ENCODE results near the gene KCNMA1. TPM values are rescaled to one million over a fixed set of nuclear protein-coding genes. Genes with fewer than 3 reads are reported as not detected.

KCNMA1 gene
- total and polyA plus RNA-seq, 10 of the 15 experiments (the other 5 are each of a cell fraction or from before 2014, with no cell fraction given) = 8.5 to 77.0 (median 21.3) TPM

DNA sequence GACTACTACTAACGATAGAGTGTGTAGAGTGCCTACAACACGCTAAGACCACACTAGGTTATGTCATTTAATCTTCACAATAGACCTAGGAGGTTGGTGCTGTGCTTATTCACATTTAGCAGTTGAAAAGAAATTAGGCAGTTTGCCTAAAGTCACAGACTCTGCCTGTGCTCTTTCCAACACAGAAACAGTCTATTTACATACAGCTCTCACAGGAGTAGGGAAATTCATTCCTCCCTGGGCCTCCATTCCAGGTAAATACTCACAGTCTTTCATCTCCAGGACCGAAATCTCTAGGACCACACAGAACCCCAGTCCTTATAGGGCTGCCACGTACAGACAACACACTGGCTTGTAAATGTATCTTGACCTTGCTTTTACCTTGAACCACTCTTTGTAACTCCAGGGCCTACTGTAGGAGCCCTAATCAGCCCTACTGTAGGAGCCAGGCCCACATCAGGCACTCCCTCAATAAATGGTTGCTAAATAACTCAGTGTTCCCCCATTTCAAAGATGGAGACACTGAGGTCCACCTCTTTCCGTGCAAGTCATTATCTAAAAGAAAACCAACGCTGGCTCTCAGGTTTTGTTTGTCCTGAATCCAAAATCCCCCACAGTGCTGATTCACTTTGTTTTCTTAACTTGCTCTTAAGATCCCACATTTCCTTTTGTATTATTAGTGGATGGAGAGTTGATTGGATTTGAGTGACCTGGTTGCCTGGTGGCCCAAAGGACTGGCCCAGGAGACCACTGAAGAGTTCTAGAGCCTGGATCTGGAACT lies 146.9 kb downstream of the KCNMA1 start (continued):
- TF ChIP-seq, protein P1, sequence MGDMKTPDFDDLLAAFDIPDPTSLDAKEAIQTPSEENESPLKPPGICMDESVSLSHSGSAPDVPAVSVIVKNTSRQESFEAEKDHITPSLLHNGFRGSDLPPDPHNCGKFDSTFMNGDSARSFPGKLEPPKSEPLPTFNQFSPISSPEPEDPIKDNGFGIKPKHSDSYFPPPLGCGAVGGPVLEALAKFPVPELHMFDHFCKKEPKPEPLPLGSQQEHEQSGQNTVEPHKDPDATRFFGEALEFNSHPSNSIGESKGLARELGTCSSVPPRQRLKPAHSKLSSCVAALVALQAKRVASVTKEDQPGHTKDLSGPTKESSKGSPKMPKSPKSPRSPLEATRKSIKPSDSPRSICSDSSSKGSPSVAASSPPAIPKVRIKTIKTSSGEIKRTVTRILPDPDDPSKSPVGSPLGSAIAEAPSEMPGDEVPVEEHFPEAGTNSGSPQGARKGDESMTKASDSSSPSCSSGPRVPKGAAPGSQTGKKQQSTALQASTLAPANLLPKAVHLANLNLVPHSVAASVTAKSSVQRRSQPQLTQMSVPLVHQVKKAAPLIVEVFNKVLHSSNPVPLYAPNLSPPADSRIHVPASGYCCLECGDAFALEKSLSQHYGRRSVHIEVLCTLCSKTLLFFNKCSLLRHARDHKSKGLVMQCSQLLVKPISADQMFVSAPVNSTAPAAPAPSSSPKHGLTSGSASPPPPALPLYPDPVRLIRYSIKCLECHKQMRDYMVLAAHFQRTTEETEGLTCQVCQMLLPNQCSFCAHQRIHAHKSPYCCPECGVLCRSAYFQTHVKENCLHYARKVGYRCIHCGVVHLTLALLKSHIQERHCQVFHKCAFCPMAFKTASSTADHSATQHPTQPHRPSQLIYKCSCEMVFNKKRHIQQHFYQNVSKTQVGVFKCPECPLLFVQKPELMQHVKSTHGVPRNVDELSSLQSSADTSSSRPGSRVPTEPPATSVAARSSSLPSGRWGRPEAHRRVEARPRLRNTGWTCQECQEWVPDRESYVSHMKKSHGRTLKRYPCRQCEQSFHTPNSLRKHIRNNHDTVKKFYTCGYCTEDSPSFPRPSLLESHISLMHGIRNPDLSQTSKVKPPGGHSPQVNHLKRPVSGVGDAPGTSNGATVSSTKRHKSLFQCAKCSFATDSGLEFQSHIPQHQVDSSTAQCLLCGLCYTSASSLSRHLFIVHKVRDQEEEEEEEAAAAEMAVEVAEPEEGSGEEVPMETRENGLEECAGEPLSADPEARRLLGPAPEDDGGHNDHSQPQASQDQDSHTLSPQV (IDR thresholded peaks at IDR 0.05) = peak; percentile 76; the same call in 1 of the 2 replicates

DNA sequence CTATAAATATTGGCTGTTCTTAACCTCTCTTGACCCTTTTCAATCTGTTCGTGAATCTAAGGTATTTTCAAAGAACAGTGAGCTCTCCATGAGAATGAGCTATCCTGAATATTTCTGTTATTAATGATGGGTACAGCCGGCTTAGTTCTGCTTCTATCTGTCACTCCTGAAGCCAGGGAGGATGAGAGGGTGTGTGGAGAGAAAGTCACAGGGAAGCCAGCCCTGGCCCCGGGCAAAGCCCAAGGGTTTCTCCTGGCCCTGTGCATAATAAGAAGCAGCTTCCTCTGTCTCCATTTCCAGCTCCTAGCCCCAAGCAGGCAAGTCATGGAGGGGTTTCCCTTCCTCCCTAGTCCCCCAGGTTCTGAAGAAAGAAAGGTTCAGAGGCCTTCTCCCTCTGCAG lies 151.1 kb downstream of the KCNMA1 start:
- H3K4me1 ChIP-seq (ENCODE audit: control insufficient read depth, insufficient read depth, low read length) = no peaks in the 10 kb centered on the region; the same call in 1 of the 2 replicates
- ChIA-PET RAD21 (ENCODE audit: unreplicated experiment) (interaction anchor here (1.0 to 1.6 kb wide), 7 partner anchors 9 to 155 kb away, joined by 3 to 5 read pairs (median 3); no protein-coding TSS in a partner anchor), CTCF (interaction anchor here (0.7 to 1.6 kb wide), 9 partner anchors 8 to 312 kb away, joined by 3 to 5 read pairs (median 4); no protein-coding TSS in a partner anchor), POLR2A (interaction anchor here (0.5 to 1.3 kb wide), 6 partner anchors 8 to 147 kb away, joined by 3 to 5 read pairs (median 3); no protein-coding TSS in a partner anchor), SMC1A (ENCODE audit: uncharacterized antibody, unreplicated experiment) (interaction anchor here (0.6 to 1.6 kb wide), 14 partner anchors 9 to 157 kb away, joined by 3 to 6 read pairs (median 3); no protein-coding TSS in a partner anchor)
- H3K27ac ChIP-seq (ENCODE audit: control insufficient read depth, insufficient read depth) = no peak overlapping the region
- H2AFZ ChIP-seq (ENCODE audit: control insufficient read depth, low read depth, low read length) = no peak overlapping the region
- BruUV-seq (replicated peaks) = no TSS peak
- H3K27me3 ChIP-seq (replicated peaks in 1 of 2; ENCODE audit: control insufficient read depth in 2 of 2, insufficient read depth in 2 of 2, low read length in 1 of 2) = no peaks in the 10 kb centered on the region
- H4K20me1 ChIP-seq (ENCODE audit: control insufficient read depth, insufficient read depth) = no peaks in the 10 kb centered on the region
- H3K36me3 ChIP-seq (ENCODE audit: control insufficient read depth in 2 of 2, insufficient read depth in 2 of 2, low read length in 1 of 2) = no peaks in the 10 kb centered on the region
- H3K9ac ChIP-seq (ENCODE audit: control insufficient read depth, insufficient read depth, low read length) = no peak overlapping the region
- 42% methylated on average over 3 of the region's 3 CpGs for WGBS (ENCODE audit: insufficient coverage, insufficient replicate concordance, low lambda C conversion rate, missing lambda C conversion rate)
- no peak overlapping the region for H3K4me3 ChIP-seq
- no peak for DNase-seq (ENCODE audit: low read depth, low spot score)
- no peak for FAIRE-seq
- H3K79me2 ChIP-seq (ENCODE audit: control insufficient read depth, insufficient read depth, low read length) = no peaks in the 10 kb centered on the region
- H3K9me3 ChIP-seq (replicated peaks; ENCODE audit: control insufficient read depth, insufficient read depth, low read length) = no peaks in the 10 kb centered on the region
- intact Hi-C loops (cut with micrococcal nuclease; ENCODE audit: unreplicated experiment) (no loop called here), in situ Hi-C loops (cut with MboI) (no loop called here)
- ATAC-seq = no peak
- H3K4me2 ChIP-seq (ENCODE audit: control insufficient read depth, insufficient read depth) = no peak overlapping the region
- TF ChIP-seq, protein P2, sequence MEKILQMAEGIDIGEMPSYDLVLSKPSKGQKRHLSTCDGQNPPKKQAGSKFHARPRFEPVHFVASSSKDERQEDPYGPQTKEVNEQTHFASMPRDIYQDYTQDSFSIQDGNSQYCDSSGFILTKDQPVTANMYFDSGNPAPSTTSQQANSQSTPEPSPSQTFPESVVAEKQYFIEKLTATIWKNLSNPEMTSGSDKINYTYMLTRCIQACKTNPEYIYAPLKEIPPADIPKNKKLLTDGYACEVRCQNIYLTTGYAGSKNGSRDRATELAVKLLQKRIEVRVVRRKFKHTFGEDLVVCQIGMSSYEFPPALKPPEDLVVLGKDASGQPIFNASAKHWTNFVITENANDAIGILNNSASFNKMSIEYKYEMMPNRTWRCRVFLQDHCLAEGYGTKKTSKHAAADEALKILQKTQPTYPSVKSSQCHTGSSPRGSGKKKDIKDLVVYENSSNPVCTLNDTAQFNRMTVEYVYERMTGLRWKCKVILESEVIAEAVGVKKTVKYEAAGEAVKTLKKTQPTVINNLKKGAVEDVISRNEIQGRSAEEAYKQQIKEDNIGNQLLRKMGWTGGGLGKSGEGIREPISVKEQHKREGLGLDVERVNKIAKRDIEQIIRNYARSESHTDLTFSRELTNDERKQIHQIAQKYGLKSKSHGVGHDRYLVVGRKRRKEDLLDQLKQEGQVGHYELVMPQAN (conservative IDR thresholded peaks at IDR 0.05) = no peak
- no peak for TF ChIP-seq MTA3 (IDR thresholded peaks at IDR 0.05; ENCODE audit: borderline replicate concordance, low read length)
- TF ChIP-seq CREM (IDR thresholded peaks at IDR 0.05; ENCODE audit: low read depth) = no peak
- TF ChIP-seq RCOR1 (conservative IDR thresholded peaks at IDR 0.05; ENCODE audit: low read depth, low read length) = no peak
- TF ChIP-seq MEF2B (IDR thresholded peaks at IDR 0.05; ENCODE audit: partially characterized antibody, poor library complexity, severe bottlenecking) = no peak
- TF ChIP-seq CBX3 (IDR thresholded peaks at IDR 0.05; ENCODE audit: borderline replicate concordance, low read depth) = no peak
- TF ChIP-seq, protein P3, sequence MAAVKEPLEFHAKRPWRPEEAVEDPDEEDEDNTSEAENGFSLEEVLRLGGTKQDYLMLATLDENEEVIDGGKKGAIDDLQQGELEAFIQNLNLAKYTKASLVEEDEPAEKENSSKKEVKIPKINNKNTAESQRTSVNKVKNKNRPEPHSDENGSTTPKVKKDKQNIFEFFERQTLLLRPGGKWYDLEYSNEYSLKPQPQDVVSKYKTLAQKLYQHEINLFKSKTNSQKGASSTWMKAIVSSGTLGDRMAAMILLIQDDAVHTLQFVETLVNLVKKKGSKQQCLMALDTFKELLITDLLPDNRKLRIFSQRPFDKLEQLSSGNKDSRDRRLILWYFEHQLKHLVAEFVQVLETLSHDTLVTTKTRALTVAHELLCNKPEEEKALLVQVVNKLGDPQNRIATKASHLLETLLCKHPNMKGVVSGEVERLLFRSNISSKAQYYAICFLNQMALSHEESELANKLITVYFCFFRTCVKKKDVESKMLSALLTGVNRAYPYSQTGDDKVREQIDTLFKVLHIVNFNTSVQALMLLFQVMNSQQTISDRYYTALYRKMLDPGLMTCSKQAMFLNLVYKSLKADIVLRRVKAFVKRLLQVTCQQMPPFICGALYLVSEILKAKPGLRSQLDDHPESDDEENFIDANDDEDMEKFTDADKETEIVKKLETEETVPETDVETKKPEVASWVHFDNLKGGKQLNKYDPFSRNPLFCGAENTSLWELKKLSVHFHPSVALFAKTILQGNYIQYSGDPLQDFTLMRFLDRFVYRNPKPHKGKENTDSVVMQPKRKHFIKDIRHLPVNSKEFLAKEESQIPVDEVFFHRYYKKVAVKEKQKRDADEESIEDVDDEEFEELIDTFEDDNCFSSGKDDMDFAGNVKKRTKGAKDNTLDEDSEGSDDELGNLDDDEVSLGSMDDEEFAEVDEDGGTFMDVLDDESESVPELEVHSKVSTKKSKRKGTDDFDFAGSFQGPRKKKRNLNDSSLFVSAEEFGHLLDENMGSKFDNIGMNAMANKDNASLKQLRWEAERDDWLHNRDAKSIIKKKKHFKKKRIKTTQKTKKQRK (IDR thresholded peaks at IDR 0.05; ENCODE audit: low read depth, low read length) = no peak
- TF ChIP-seq POLR2A (IDR thresholded peaks at IDR 0.05; ENCODE audit: low read depth, low read length) = no peak
- no peak for TF ChIP-seq POU2F2 (IDR thresholded peaks at IDR 0.05; ENCODE audit: borderline replicate concordance, low read depth, low read length)
- TF ChIP-seq ESRRA (IDR thresholded peaks at IDR 0.05; ENCODE audit: low read length) = no peak
- TF ChIP-seq ZZZ3 (IDR thresholded peaks at IDR 0.05; ENCODE audit: control insufficient read depth, insufficient read length, low read depth) = no peak
